G401 (cell line): Measurements from ENCODE around the gene CYGB. TPM values are rescaled to one million over a fixed set of nuclear protein-coding genes. Genes with fewer than 3 reads are reported as not detected.
"Not testable (repeated sequence)": the region's sequence is repeated elsewhere in the genome, so short reads cannot be mapped to it uniquely, and the experiment has no call there.

Source experiments
- DNase-seq: peaks from one replicate; pipeline ENCODE4 v3.0.0-alpha.2; 2015; ENCODE audit warnings: low spot score
- in situ Hi-C: cut with HindIII; loops from 2 replicates; pipeline ENCODE4 v1.10.0; 2016; ENCODE audit warnings: low sequenced_read_pairs, mixed read lengths
- total RNA-seq: library from RNA; depleted of rRNA; stranded (reverse); fragments of >200 nt; shearing (Covaris generic); gene quantifications from 2 replicates; pipeline ENCODE4 v1.2.3, GENCODE V29; 2014

CYGB gene
- total RNA-seq, 1 experiment from 2014 or later: 3.1 TPM

DNA sequence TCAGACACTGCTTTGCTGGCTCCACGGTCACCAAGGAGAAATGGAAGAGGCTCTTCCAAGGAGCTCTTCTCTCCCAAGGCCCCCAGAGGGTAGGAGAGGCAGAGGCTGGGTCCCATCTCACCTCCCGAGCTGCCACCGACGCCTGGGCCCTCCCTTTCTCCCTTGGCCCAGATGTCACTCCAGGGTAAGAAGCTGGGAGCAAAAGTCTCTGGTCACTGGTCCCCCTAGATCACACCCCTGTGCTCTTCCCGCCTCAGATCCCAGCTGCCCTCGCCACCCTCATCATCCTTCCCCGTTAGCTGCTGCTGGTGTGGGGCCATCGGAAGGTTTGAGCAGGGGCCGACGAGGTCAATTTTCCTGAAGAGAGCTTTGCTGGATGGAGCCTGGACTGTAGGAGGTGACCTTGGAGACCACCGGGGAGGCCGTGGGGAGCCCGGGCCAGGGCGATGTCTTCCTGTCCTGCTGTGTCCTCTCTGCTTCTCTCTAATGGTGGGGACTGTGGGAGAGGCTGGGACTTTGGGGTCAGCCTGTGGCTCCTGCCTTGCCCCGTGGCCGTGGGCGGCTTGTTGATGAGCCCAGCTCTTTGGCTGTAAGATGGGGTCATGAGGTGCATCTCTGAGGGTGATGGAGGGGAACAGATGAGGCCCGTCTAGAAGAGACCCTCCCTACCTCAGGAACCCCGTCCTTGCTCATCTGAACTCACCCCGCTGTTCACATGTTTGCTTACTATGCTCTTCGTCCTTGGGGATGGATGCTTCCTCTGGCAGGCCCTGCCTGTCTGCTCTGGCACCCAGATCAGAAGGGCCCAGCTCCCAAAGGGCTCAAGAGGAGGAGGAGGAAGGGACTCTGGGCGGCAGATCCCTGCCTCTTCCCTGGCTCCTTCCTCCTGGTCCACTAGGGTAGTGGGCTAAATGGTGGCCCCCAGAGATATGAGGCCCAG lies 24.9 kb downstream of the CYGB start:
- in situ Hi-C loops: no loop called here
- DNase-seq: no peak

DNA sequence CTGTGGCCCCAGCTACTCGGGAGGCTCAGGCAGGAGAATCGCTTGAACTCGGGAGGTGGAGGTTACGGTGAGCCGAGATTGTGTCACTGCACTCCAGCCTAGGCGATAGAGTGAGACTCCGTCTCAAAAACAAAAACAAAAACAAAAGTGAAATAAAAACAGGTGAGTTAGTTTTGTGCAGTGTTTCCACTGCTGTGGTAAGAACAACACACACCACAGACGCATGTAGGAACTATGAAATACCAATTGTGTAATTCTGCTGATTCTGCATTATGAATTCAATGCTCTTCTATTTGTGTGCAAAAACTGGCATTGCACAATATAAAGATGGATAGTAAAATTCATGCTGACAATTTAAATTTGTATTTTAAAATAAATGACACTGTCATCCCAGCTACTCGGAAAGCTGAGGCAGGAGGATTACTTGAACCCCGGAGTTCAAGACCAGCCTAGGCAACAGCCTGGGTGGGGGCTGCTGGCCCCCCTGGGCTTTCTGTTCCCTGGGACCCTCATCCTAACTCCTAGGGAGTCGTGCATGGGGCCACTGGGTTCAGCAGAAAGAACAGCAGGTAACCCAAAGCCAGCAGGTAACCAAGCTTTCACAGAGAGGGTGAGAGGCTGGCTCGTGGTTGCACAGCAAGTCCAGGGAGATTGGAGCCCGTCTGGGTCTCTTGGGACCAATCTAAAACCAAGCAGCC lies 25.7 kb downstream of the CYGB start:
- in situ Hi-C loops: no loop called here
- DNase-seq: no peak

DNA sequence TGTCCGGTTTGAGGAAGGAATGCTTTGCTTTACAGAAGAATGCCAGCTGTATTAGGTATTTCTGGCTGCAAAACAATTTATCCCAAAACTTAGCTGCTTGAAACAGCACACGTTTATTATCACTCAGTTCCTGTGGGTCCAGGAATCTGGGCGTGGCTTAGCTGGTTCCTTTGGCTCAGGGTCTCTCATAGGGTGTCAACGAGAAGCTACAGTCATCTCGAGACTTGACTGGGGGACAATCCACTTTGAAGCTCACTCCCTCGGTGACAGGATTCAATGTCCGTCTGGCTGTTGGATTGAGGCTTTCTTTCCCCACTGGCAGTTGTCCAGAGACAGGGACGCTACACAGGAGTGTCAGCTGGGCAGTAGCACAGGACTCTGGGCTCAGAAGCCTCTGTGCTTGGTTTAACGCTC lies 26.7 kb downstream of the CYGB start:
- no peak for DNase-seq

GRCh38 chr17:76508472-76509063 lies 28.9 kb downstream of the CYGB start:
- DNase-seq, in situ Hi-C loops: not testable (repeated sequence)

More for the DNA sequence above, 26.7 kb downstream of the CYGB start:
- in situ Hi-C loops: no loop called here

- in situ Hi-C loops: no loop called here
- DNase-seq: peak; percentile 80
These were observed 30.8 kb downstream of the CYGB start for GRCh38 chr17:76506408-76507345.

- in situ Hi-C loops: no loop called here
- DNase-seq: no peak
These were observed 33.4 kb downstream of the CYGB start for GRCh38 chr17:76504117-76504516.

DNA sequence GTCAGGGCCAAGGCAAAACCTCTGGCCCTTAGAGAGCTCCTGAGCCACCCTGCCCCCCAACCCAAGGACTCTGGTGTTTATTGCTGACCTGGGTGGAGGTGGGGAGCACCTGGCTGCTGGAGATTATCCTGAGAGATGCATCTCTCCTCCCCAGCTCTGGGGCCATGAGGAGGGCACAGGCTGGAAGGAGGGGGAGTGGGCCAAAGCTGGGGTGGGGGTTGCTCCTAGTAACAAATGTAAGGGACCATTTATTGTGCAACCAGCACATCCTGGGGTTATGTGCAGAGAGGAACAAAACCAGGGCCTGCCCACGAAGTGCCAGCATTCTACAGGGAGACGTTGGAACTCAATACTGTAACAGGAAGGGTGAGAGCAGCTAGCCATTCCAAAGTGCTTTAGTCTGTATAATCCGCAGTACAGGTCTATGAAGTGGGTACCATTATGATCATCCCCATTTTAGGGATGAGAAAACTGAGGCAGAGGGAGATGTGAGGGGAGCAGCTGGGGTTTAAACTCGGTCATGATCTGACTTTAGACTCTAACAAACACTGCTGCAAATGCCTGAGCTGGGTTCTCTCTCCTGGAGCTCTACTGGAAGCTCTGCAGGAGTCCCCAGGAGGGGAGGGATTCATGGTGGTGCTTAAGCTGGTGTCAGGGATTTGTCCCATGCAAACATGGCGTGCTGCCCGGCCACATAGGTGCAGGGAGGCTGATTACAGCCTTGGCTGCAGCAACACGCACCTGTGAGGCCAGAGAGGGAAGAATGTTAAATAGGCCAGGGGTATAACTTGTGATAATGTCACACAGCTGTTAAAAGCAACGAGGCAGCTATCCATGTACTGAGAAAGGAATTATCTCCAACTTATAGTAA lies 34.9 kb downstream of the CYGB start:
- no peak for DNase-seq
- in situ Hi-C loops: no loop called here

GRCh38 chr17:76501827-76502307 lies 35.6 kb downstream of the CYGB start:
- DNase-seq: no peak
- in situ Hi-C loops: no loop called here

- in situ Hi-C loops: no loop called here
- peak; percentile 54 for DNase-seq
These were observed 36.3 kb downstream of the CYGB start, which contains the start of gene RHBDF2 for GRCh38 chr17:76501018-76501826. Gene RHBDF2 (minus strand): TSS chr17:76501423. CDS start chr17:76481524, 19,899 bp downstream.

DNA sequence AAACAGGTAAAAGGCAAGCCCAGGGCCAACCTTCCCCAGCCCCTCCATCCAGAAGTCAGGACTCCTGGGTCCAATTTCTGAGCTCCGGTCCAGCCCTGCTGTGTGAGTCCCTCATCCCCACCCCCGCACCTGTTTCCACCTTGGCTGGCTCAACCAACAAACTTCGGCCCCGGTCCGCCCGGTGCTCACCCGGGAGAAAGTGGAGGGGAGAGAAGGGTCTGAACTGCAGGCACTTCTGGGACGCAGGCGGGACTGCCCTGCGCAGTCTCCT lies 36.8 kb downstream of the CYGB start:
- in situ Hi-C loops: no loop called here
- DNase-seq: no peak

DNA sequence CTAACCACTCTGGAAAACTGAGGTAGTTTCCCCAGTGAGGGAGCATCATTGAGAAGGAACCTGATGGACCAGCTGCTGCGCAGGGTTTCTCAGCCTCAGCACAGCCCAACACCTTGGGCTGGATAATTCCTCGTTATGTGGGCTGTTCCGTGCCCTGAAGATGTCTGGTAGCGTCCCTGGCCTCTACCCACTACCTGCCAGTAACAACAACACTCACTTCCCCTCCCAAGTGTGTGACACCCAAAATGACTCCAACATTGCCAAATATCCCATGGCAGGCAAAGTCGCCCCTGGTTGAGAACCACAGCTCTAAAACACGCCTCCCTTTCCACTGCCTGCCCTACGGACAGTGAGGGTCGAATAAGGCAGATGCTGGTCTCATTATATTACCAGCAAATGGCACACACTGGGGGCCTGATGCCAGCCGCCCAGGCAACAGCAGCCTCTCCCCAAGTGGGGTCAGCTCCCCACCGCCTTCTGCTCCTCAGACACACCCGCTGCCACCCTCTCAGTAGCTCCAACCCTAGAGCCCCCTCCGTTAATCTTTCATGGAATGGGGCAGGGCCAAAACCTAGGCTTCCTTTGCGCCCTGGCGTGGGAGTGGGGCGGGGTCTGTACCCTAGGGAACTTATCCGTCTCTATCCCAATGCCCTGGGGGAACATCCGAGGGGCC lies 37.3 kb downstream of the CYGB start:
- in situ Hi-C loops: no loop called here
- no peak for DNase-seq

- no peak for DNase-seq
- in situ Hi-C loops: no loop called here
These were observed 38.2 kb downstream of the CYGB start for GRCh38 chr17:76499267-76499667.

GRCh38 chr17:76498876-76499251 lies 38.6 kb downstream of the CYGB start:
- in situ Hi-C loops: no loop called here
- DNase-seq: no peak

GRCh38 chr17:76497979-76498875 lies 39.3 kb downstream of the CYGB start:
- DNase-seq: no peak
- in situ Hi-C loops: no loop called here

DNA sequence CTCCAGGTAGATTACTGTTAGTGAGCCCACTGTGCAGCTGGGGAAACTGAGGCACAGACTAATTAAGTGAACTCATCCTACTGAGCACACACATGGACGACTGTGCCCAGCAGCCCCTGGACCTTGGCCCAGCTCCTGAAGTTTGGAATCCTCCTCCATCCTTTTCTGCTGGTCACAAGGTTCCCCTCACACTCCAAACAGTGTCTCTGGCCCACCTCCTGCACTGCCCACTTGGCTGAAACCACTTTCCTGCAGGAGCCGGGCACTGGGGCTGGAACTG lies 39.9 kb downstream of the CYGB start:
- in situ Hi-C loops: no loop called here
- no peak for DNase-seq

DNA sequence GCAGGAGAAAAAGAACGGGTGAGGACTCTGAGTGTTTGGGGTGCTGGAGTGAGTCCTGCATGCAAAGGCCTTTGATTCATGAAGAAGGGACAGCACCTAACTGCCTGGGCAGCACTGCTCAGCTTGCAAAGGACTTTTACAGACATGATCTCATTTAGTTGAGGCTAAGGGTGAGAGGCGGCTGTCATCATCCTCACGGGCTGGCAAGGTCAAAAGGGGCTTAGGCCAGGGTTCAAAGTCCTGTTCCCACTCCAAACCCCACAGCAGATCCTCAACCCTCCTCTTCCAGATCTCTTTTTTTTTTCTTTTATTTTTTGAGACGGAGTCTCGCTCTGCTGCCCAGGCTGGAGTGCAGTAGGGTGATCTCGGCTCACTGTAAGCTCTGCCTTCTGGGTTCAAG lies 41.0 kb downstream of the CYGB start:
- in situ Hi-C loops: no loop called here
- DNase-seq: no peak
